ENCODE measurements around the gene PTGES.

The PTGES gene

DNA sequence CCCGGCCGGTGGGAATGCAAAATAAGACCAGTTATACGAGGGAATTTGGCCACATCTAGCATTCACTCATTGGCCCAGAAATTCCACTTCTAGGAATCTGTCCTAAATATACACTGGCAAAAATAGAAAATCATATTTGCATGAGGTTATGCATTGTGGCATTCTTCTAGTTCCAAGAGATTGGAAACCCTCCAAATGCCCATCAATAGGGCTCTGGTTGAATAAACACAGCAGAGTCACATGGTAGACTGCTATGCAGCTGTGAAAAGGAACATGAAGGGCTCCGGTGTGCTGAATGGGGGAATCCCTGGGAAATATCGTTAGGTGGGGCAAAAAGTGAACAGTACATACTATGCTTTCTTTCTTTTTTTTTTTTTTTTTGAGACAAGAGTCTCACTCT lies 36.8 kb downstream of the PTGES start:
- no peak for DNase-seq

DNA sequence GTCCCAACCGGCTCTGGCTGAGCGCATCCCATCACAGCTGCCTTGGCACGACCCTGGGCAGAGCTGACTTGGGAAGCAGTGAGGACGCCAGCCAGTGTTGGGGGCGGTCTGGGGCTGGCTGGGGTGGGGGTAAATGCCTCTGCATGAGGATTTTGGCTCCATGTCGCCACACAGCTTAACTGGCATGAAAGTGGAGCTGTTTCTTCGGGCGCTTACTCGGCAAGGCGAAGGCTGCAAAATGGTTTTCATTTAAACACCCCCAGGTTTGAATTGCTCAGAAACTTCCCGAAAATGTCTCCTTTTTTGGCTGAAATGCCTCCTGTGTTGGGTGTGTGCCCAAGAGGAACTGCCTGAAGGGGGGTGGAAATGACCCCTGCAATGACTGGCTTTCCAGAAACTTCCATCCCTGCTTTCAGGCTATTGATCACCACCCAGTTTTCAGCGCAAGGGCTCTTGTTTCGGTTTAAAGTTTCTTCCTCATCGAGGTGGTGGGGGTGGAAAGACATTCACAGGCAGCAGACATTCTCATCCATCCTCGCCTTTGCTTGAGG lies 38.3 kb downstream of the PTGES start:
- DNase-seq: no peak

DNA sequence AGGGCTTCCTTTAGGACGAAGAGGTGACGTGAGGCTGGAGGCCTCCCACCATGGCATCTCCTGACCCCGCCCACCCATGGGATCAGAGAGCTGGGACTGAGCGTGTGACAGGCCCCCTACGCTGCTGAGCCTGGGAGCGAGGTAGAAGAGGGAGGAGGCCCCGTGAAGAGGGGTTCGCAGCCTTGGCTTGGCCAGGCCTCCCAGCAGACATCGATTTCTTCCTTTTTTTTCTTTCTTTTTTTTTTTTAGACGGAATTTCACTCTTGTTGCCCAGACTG lies 39.5 kb downstream of the PTGES start:
- no peak for DNase-seq

DNA sequence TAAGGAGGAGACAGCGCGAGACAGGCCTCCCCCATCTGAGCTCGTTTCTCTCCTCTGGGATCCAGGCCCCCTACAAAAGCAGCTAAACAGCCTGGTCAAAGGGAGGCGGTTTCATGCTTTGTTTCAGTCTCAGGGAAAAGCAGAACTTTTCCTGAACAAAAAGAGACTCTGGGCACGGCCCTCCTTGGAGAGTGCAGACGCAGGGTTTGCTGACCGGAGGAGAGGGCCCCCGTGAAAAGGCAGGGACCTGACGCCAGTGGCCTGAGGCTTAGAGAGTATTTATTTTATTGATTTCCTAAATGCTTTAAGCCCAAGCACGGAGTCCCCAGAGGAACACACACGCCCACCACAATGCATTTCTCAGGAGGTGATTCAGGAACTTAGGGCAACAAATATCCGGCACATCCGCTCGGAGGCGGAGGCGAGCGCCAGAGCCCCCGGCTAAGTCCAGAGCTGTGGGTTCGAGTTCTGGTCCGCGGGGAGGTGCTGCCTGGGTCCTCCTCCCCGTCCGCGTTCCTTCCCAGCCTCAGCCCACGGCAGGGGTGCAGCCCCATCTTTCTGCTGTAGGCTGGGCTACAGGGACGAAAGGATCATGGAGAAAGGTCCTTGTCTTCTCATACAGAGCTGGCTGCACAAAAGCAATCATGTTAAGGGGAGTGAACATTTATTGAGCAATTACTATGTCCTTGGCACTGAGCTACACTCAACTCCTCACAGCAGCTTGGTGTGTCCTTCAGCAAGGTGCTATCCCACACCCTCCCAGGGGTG lies 40.0 kb downstream of the PTGES start:
- no peak for DNase-seq

DNA sequence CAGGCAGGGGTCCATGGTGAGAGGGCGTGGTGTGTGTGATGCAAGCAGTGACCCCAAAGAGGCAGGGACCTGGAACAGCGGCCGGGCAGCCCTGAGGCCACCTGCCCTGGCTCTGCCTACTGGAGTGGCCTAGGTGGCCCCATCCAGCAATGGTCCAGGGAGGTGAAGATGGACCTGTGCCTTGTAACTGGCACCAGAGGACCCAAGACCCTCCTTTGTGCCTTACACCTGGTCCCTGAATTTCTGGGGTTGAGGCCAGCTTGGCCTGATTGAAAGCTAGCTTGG lies 42.7 kb downstream of the PTGES start:
- no peak for DNase-seq

DNA sequence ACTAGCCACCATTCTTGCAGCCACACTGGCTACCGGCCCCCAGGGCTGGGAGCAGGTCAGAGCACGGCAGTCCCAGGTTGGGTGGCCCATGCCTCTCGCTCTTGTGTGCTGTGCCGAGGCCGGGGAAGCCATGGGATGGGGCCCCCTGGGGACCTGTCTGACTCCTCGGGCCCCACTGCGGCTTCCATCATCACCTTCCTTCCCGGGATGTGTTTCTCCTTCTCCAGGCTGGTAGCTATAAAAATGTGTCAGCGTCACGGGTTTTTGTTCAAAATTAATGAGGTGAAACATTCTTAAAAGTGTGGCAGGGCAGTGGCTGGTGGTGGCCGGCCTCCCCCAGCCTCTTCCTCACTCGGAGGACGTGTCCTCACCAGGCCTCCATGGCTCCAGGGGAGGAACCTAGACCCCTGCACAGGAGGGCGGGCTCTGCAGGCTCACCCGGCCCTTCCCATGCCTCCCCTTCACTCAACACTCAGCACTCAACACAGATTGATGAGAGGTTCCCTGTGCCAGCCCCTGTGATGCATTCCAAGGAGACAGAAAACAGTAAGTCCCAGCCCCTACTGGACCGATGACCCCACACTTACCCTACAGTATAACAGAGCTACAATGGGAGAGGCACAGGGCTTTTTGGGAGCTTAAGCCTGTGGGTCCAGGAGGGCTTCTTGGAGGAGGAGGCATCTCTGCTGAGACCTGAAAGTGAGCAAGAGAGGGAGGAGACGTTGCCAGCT lies 43.2 kb downstream of the PTGES start:
- no peak for DNase-seq

DNA sequence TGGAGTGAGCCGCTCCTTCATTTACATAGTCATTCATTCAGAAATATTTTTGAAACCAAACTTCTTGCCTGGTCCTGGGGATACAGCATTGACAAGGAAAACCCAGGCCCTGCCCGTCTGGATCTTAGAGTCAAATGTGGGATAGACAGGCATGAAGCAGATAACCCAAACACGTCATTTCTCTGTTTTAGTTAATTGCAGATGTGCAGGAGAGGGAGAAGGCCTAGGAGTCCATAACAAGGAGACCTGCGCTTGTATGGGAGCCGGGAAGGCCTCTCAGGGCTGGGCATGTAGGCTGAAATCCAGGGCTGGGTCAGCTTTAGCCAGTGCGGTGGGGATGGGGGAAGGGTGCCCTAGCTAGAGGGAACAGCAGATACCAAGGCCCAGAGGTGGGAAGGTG lies 44.0 kb downstream of the PTGES start:
- no peak for DNase-seq

DNA sequence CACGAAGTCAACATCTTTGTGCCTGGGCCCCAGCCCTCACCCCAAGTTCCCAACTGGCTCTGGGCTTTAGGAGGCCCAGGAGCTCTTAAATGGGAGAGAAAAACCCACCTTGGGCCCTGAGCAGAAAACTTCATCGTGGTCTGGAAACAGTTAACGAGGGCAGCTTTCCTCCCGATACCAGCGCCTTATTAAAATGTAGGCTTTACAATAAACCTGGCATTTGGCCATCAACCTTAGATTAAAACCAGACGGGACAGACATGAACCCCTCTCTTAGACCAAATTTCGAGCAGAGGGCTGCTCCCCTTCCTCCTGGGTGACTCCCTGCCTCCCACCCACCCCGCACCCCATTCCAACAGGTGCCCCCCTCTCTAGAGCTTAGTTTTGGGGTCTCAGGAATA lies 48.0 kb downstream of the PTGES start:
- no peak for DNase-seq

DNA sequence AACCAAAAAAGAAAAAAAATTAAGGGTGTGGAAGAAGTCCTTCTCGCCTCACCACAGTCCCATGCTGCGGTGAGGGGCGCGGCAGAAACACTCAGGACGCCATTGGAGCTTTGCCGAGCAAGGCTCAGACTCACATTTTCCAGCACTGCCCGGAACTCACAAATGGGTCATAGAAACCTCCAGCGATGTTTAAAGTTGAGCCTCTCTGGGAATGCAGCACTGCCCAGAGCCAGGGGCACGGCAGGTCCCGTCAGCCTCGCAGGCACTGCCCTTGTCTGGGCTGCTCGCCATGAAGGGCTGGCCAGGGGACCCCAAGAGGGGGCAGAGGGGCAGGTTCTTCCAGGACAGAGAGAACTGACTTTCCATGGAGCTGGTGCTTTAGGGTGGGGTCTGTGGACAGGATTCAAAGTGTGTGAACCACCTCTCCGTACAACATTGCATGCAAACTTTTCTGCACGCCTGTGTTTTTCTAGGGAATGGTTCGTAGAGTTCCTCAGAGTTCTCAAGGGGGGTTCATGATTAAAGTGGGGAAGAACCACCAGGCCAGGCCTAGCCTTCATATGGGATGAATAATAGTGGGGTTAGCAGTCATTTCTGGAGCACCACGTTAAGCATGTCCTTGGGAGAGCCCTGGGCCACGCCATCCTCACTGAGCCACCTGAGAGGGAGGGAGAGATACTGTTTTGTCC lies 49.0 kb downstream of the PTGES start:
- DNase-seq: no peak

DNA sequence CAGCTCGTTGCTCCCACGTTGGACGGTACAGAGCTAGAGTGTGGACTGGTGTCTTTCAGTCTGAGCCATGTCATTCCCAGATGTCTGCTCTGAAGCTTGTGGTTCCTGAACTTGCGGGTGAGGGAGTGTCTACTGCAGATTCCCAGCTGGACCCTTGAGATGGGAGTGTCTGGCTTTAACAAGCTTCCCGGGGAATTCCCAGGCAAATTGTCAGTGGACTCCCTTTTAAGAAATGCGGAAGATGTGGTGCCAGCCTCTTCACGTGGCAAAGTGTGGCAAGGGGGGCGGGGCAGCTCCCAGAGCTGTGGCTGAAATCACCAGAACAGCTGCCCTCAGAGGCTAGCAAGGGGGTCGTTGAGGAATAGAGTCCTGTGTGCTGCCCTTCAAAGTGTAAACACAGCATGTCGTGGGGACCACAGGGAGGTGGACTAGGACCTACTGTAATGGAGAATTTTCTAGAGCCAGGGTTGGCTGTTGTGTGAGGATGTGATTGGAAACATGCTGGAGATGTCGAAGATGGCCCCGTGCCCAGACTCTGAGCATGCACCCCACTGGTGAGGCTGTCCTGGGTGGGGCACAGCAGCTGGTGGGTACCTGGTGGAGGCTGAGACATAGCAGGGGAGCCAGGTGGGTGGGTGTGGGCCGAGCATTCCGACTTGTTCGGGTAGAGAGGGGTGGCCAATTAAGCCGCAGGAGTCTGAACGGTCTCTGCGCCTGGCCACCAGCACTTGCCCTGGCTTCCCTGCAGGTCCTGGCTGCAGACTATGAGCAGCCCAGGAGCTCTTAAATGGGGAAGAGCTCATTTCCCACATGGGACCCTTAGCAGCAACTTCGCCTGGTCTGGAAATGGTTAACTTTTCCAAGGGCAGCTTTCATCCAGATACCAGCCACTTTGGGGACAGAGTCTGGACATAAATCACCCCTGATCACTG lies 50.0 kb downstream of the PTGES start:
- DNase-seq: no peak

DNA sequence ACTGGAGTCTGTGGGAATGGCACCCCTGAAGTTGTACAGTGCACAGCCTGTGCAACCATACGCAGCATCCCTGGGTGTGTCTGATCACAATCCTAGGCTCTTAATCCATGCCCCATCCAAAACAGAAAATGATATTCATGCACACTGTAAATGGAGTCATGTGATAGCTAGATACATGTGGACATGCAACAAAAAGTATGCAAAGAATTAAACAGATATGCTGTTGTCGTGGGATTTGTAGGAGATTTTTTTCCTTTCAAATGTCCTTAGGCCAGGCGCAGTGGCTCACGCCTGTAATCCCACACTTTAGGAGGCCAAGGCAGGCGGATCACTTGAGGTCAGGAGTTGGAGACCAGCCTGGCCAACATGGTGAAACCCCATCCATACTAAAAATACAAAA lies 51.3 kb downstream of the PTGES start:
- DNase-seq: no peak

DNA sequence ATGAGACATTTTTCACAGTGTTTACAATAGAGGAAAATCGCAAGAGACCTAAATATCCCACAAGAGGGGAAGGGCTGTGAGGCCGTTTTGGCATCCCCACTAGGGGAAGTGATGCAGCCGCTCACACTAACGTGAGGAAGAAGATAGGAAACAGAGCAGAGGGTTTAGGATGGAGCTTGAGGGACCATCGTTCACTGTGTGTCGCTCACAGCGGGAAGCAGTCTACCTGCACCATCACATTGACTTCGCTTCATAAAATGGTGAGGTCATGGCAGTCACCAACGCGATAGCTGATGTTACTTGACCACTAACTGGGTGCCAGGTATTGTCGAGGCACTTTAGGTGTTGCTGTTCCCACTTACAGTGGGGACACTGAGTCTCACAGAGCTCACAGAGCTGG lies 51.8 kb downstream of the PTGES start:
- DNase-seq: no peak

DNA sequence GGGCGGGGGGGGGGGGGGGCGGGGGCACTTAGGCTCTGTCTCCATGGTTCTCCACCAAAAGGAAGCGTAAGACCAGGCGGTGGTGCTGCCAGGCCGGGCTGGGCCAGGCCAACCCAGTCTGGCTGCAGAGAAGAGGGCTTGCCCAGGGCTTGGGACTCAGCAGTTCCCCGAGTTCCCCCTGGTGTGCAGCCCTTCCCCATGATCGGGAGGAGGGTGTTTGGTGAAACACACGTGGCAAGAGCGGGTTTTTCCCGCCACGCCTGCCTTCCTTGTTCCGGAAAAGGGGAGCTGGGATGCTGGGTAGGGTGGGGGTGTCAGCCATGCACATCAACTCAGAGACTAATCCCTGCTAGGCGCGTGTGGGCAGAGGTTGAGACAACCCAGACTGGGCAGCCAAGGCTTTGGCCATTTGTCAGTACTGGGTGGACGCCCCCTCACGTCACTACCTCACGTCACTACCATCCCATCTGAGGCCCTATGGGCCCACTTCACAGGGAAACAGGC lies 54.5 kb downstream of the PTGES start:
- DNase-seq: no peak

DNA sequence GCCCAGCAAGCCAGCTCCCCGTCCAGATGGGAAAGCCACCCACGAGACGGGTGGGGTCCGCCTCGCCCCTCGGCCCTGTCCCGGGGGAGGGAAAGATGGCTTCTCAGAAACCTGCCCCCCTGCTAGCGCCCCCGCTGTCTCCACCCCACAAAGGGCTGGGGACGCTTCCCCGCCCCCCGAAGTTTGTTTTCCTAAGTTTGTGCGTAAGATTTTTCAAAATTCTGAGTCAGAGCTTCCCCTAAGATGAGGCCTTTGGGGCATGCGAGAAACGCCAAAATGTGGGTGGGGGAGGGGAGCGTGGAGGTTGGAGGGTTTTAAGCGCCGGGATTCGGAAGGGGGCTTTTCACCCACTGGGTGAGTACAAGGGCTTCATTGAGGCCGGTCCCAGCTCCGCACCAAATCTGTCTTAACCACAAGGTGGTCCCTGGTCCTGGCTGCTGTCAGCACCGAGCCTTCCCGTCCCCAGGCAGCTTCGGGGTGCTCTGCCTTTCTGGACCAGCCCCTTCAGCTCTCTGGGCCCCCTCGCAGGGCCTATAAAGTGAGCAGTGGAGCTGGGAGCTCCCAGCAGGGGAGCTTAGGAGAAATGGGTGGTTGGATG lies 55.1 kb downstream of the PTGES start:
- DNase-seq: no peak

DNA sequence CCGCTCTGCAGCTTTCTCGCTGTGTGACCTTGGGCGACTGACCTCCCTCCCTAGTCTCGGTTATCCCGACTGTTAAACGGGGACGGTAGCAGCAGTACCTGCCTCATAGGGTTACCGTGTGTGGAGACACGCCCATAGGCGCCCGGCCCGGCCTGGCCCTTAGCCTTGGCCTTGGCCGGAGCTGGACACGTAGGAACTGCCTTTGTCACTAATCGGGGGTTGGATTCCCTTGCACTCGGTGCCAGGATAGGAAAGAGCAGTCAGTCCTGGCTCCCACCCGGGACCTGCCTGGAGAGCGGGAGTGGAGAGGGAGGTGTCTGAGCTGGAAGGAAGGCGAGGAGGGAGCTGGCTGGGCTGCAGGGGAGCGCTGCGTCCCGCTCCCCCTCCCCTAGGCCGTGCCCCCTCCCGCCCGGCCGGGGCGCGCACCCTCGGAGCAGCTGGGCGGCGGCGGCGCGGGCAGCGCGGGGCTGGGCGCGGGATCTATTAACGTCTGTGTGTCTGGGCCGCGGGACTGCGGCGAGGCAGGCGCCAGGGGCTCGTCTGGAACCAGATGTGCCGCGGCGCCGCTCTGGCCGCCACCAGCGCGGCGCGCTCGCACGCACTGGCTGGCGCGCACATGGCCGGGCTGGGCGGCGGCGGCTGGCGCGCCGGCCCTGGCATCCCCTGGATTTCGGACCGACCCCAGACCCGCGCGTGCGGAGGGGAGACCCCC lies 55.7 kb downstream of the PTGES start:
- DNase-seq: no peak

DNA sequence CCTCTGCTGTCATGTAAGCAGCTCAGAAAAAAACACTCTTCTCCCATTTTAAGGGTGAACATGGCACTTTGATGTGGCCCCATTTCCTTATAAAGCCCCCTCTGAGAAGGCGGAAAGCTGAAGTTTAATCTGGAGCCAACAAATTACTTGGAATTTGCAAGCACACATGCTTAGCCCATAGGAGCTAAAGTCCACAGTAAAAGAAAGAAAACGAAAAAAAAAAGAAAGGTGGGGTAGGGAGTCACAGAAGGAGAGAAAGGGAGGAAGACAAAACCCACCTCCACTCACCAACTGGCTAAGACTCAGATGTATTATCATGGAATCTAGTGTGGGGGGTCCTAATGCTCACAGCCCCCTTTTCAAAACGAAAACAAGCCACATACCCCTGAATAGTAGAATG lies 57.0 kb downstream of the PTGES start:
- DNase-seq: no peak

DNA sequence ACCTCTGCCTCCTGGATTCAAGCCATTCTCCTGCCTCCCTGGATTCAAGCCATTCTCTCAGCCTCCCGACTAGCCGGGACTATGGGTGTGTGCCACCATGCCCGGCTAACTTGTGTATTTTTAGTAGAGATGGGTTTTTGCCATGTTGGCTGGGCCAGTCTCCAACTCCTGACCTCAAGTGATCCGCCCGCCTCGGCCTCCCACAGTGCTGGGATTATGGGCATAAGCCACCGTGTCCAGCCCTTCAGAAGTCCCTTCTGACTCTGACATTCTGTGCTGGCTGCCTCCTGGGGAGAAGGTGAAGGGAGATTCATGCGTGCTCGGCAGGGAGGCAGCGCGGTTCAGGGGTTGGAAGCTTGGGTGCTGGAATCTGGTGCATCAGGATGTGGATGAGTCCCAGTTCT lies 58.6 kb downstream of the PTGES start:
- no peak for DNase-seq

DNA sequence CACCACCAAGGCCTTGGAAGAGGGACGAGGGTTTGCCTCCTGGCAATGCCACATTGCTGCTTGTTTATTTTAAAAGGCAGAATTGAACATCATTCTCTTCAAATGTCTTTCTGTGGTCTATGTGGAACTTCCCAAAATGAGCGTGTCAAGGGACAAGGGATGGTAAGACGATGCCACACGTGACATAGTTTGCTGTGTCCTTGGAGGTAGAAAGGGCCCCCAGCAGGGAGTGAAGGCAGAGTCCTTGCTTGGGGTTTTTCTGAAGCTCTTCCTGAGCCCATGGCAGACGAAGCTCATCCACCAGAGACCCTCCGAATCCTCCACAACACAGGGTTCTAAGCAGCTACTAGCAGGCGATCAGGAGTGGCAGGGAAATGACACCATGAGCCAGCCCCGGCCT lies 59.1 kb downstream of the PTGES start:
- no peak for DNase-seq

DNA sequence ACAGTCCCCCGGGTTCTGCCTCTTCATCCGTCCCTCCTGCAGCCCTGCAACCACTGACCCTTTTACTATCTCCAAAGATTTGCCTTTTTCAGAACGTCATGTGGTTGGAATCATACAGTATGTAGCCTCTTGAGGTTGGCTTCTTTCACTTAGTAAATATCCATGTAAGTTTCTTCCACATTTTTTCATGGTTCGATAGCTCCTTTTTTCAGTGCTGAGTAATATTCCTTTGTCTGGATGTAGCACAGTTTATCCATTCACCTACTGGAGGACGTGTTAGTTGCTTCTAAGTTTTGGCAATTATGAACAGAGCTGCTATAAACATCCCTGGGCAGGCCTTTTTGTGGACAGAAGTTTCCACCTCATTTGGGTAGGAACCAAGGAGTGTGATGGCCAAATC lies 60.3 kb downstream of the PTGES start:
- DNase-seq: no peak
